ENCODE measurements around the gene GOLIM4. TPM values are rescaled to one million over a fixed set of nuclear protein-coding genes. Genes with fewer than 3 reads are reported as not detected.
A peak's percentile ranks its signal among the peaks of the same experiment; 100 is the strongest.
"Not testable (repeated sequence)": the region's sequence is repeated elsewhere in the genome, so short reads cannot be mapped to it uniquely, and the experiment has no call there.

Gene GOLIM4
- total RNA-seq, 3 donors from 2014 or later: 60.8 to 102 (median 80.4) TPM

DNA sequence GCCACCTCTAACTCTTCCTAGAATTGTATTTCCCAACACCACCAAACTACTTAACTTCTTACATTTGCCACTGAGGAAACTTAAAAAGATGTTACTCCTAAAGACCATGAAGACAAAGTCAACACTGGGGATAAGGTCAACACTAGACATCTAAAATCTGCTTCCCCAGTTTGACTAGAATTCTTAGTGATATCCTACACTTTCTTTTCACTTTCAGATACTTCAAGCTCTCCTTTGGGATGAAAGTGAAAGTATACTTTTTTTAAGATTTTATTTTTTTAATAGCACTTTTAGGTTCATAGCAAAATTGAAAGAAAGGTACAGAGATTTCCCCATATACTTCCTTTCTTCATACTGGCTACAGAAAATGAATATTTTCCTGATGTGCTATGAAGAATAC, 32.6 kb downstream of the GOLIM4 start:
- ATAC-seq: no peak
- H3K4me3 ChIP-seq: no peak overlapping the region
- TF ChIP-seq, protein P1, sequence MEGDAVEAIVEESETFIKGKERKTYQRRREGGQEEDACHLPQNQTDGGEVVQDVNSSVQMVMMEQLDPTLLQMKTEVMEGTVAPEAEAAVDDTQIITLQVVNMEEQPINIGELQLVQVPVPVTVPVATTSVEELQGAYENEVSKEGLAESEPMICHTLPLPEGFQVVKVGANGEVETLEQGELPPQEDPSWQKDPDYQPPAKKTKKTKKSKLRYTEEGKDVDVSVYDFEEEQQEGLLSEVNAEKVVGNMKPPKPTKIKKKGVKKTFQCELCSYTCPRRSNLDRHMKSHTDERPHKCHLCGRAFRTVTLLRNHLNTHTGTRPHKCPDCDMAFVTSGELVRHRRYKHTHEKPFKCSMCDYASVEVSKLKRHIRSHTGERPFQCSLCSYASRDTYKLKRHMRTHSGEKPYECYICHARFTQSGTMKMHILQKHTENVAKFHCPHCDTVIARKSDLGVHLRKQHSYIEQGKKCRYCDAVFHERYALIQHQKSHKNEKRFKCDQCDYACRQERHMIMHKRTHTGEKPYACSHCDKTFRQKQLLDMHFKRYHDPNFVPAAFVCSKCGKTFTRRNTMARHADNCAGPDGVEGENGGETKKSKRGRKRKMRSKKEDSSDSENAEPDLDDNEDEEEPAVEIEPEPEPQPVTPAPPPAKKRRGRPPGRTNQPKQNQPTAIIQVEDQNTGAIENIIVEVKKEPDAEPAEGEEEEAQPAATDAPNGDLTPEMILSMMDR (IDR thresholded peaks at IDR 0.05): no peak
- peaks cover 25% of the 10 kb centered on the region for H3K4me1 ChIP-seq (ENCODE audit: low read depth)
- H3K36me3 ChIP-seq (ENCODE audit: low read depth): no peaks in the 10 kb centered on the region
- no peaks in the 10 kb centered on the region for H3K9me3 ChIP-seq
- no peak for DNase-seq
- intact Hi-C loops (cut with DNase I, micrococcal nuclease): no loop called here

DNA sequence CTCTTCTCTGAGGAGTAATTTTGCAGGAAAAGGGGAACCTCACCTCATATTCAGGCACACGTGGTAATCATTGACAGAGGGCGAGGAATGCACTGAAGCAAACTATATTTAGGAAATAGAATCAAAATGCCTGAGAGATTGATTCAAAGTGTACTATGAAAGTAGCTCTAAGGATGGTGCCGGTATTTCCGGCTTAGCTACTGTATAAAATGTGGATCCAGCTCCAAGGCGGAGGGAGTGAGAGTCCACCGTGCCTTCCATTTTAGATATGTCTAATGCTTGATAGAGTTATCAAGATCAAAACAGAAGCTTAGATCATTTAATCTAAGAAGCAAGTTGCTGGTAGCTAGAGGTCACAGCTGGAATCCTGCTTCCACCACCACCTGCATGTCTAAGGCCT, 33.0 kb downstream of the GOLIM4 start:
- peak; percentile 74 for ATAC-seq
- Histone ChIP-seq H3K4me1 (ENCODE audit: low read depth) (peaks cover 25% of the 10 kb centered on the region), H3K36me3 (ENCODE audit: low read depth) (no peaks in the 10 kb centered on the region), H3K4me3 (no peak overlapping the region), H3K9me3 (no peaks in the 10 kb centered on the region)
- intact Hi-C loops (cut with DNase I, micrococcal nuclease): no loop called here
- DNase-seq: peak in 1 of 3 donors; percentile 50
- TF ChIP-seq, protein P1 (IDR thresholded peaks at IDR 0.05): no peak

DNA sequence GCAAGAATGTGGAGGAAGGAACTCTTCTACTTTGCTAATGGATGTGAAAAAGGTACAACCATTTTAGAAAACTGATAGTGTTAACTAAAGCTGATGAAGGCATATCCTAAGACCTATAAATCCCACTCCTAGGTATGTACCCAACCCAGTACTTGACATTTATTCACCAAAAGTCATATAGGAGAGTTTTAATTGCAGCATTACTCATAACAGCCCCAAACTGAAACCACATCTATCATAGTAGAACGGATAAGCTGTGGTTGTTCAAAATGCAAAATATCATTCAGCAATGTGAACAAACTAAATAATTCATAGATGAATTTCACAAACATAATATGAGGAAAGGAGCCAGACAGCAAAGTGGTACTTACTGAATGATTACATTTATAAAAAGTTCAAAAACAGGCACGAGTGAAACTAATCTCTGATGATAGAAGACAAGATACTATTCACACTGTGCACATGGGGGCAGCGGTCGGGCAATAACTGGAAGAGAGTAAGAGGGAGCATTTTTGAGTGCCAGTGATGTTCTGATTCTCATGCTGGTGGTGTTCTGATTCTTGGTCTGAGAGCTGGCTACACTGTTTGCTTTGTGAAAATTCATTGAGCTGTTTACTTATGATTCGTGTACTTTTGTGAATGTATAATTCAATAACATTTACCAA, 34.3 kb downstream of the GOLIM4 start:
- ATAC-seq (peak; percentile 71), DNase-seq (no peak)
- no peaks in the 10 kb centered on the region for H3K36me3 ChIP-seq (ENCODE audit: low read depth)
- H3K9me3 ChIP-seq: no peaks in the 10 kb centered on the region
- peaks cover 26% of the 10 kb centered on the region for H3K4me1 ChIP-seq (ENCODE audit: low read depth)
- intact Hi-C loops (cut with DNase I, micrococcal nuclease): no loop called here
- TF ChIP-seq, protein P1 (IDR thresholded peaks at IDR 0.05): no peak
- no peak overlapping the region for H3K4me3 ChIP-seq

DNA sequence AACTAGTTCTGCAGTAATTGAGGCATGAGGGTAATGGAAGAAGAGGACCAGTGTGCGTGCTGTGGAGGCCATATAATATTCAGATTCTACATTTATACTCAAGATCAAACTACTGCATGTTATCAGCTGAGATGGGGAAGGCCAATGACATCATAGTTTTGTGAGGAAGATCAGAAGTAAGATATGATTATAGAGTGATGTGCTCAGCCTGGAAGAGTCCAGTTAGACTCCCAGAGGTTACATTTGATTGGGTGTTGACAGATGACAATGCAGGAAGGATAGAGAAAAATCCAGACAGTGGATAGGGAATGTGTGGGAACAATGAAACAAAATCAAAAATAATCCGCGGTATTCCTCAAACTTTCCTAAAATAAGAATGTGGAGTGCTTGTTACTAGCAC, 35.4 kb downstream of the GOLIM4 start:
- no peak for DNase-seq
- Histone ChIP-seq H3K4me3 (no peak overlapping the region), H3K4me1 (ENCODE audit: low read depth) (peaks cover 32% of the 10 kb centered on the region), H3K36me3 (ENCODE audit: low read depth) (no peaks in the 10 kb centered on the region), H3K9me3 (no peaks in the 10 kb centered on the region)
- no peak for ATAC-seq
- TF ChIP-seq, protein P1 (IDR thresholded peaks at IDR 0.05): no peak
- intact Hi-C loops (cut with DNase I, micrococcal nuclease): no loop called here

DNA sequence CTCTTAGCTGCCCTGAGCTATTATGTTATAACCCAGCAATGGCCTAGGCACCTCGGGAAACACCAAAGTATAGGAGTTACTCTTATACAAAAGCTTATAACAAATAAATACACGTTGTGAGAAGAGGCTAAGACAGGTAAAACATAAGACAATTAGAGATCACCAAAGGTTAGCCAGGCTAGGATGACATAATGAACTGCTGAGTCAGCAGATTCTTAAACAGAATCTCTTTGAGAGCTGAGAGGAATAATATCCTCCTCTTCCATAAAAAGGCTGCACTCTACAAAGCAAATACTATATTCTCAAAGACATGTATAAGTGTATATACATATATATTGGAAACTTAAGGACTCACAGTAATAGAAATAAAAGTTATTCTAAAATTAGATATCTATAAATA, 37.2 kb downstream of the GOLIM4 start:
- DNase-seq (no peak), ATAC-seq (no peak)
- Histone ChIP-seq H3K4me1 (ENCODE audit: low read depth) (peaks cover 38% of the 10 kb centered on the region), H3K4me3 (no peak overlapping the region), H3K36me3 (ENCODE audit: low read depth) (no peaks in the 10 kb centered on the region), H3K9me3 (no peaks in the 10 kb centered on the region)
- TF ChIP-seq, protein P1 (IDR thresholded peaks at IDR 0.05): no peak
- intact Hi-C loops (cut with DNase I, micrococcal nuclease): no loop called here

DNA sequence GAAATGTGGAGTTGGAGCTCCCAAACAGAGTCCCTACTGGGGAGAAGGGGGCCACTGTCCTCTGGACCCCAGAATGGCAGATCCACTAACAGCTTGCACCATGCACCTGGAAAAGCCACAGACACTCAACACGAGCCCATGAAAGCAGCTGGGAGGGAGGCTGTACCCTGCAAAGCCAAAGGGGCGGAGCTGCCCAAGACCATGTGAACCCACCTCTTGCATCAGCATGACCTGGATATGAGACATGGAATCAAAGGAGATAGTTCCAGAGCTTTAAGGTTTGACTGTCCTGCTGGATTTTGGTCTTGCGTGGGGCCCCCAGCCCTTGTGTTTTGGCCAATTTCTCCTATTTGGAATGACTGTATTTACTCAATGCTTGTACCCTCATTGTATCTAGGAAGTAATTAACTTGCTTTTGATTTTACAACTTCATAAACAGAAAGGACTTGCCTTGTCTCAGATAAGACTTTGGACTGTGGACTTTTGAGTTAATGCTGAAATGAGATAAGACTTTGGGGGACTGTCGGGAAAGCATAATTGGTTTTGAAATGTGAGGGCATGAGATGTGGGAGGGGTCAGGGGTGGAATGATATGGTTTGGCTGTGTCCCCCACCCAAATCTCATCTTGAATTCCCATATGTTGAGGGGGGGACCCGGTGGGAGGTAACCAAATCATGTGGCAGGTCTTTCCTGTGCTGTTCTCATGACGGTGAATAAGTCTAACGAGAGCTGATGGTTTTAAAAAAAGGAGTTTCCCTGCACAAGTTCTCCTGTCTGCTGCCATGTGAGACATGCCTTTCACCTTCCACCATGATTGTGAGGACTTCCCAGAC, 39.1 kb downstream of the GOLIM4 start:
- DNase-seq (peak; percentile 51 to 65 (median 51)), ATAC-seq (peak; percentile 70)
- H3K36me3 ChIP-seq (ENCODE audit: low read depth); H3K9me3 ChIP-seq; H3K4me3 ChIP-seq; intact Hi-C loops (cut with DNase I, micrococcal nuclease): not testable (repeated sequence)
- peaks cover 38% of the 10 kb centered on the region for H3K4me1 ChIP-seq (ENCODE audit: low read depth)

All from mucosa of descending colon (tissue), 3 donors.